ENCODE results near the gene LINGO4. TPM values are rescaled to one million over a fixed set of nuclear protein-coding genes. Genes with fewer than 3 reads are reported as not detected.
"Not testable (repeated sequence)": the region's sequence is repeated elsewhere in the genome, so short reads cannot be mapped to it uniquely, and the experiment has no call there.

The LINGO4 gene
- total RNA-seq, 1 experiment from 2014 or later, result not detected

DNA sequence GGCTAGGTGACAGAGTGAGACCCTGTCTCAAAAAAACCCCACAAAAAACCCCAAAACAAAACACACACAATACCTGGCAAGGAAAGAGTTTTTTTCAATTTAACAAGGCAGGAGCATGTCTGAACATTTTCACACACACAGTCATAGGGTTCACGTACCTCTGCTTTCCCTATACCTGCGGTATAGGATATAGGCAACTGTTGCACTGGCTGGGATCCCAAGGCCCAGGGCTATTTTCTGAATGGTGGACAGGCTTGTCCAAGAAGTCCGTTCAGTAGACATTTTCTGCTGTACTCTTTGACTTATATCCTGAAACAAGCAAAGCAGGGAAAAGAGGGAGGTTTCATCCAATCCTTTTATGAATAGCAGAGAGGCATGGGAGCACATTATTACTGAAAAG lies 22.5 kb downstream of the LINGO4 start:
- no peak for DNase-seq (ENCODE audit: low read depth)

- not testable (repeated sequence) for DNase-seq (ENCODE audit: low read depth)
Measured at GRCh38 chr1:151782026-151782425, 23.2 kb downstream of the LINGO4 start.

- not testable (repeated sequence) for DNase-seq (ENCODE audit: low read depth)
Measured at GRCh38 chr1:151780736-151781135, 24.5 kb downstream of the LINGO4 start.

- DNase-seq (ENCODE audit: low read depth), result no peak
Measured at GRCh38 chr1:151779852-151780251, 25.4 kb downstream of the LINGO4 start.

- no peak for DNase-seq (ENCODE audit: low read depth)
Measured at GRCh38 chr1:151777317-151777716, 27.9 kb downstream of the LINGO4 start.

DNA sequence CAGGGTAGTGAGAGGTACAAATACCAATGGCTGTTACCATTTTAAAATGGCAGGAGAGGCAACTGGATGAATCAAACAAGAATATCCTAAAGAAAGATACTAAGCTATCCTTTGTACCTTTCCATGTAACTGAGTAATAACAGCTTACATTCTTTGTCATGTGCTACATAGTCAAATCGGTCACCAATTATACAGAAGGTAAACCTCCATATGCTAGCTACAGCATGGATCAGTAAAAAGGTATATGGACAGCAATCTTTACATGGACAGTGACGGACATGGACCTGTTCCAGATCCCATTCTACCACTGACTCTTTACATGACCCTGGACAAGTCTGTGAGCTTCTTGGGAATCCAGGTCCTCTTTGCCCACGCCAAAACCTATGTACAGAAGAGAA lies 28.6 kb downstream of the LINGO4 start:
- DNase-seq (ENCODE audit: low read depth), result no peak

- DNase-seq (ENCODE audit: low read depth), result no peak
Measured at GRCh38 chr1:151775894-151776664, 29.1 kb downstream of the LINGO4 start.

DNA sequence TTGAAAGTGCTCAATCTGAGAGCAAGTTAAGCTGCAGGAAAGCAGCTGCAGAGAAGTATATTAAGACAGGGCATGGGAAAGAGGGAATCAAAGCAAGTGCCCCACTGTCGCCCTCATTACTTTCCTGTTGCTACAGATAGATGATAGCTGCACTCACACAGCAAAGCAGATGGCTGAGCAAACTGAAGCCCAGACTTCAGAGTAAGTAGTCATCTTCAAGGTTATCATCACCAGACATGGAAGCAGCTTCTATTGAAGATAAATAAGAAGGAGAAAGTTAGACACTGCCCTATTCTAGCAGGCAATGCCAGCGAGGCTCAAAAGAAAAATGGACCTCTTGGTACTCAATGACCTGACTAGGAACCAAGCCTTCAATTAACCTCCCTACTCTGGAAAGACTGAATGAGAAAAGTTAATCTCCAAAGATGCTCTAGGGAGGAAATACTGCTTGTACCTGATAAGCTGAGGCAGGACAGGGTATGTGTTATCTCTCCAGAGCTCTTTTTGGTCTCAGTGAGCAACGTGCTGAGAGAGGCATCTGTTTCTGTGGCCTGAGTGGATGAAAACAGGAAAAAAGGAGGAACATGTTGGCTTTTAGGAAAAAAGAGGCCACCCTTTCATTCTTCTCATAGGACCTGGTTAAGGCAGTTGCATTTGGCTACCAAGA lies 30.8 kb downstream of the LINGO4 start:
- no peak for DNase-seq (ENCODE audit: low read depth)

- peak; percentile 17 for DNase-seq (ENCODE audit: low read depth)
Measured at GRCh38 chr1:151773702-151774101, 31.5 kb downstream of the LINGO4 start.

- DNase-seq (ENCODE audit: low read depth), result not testable (repeated sequence)
Measured at GRCh38 chr1:151769270-151769669, 35.9 kb downstream of the LINGO4 start.

GRCh38 chr1:151768351-151769066 lies 36.7 kb downstream of the LINGO4 start:
- not testable (repeated sequence) for DNase-seq (ENCODE audit: low read depth)

- DNase-seq (ENCODE audit: low read depth), result peak; percentile 7
Measured at GRCh38 chr1:151763990-151764389, 41.2 kb downstream of the LINGO4 start.

GRCh38 chr1:151762941-151763921 lies 42.0 kb downstream of the LINGO4 start, which contains the start of gene MRPL9:
MRPL9 (minus strand) TSS chr1:151763496; CDS start chr1:151763479, 17 bp downstream.
- peak; percentile 75 for DNase-seq (ENCODE audit: low read depth)

DNA sequence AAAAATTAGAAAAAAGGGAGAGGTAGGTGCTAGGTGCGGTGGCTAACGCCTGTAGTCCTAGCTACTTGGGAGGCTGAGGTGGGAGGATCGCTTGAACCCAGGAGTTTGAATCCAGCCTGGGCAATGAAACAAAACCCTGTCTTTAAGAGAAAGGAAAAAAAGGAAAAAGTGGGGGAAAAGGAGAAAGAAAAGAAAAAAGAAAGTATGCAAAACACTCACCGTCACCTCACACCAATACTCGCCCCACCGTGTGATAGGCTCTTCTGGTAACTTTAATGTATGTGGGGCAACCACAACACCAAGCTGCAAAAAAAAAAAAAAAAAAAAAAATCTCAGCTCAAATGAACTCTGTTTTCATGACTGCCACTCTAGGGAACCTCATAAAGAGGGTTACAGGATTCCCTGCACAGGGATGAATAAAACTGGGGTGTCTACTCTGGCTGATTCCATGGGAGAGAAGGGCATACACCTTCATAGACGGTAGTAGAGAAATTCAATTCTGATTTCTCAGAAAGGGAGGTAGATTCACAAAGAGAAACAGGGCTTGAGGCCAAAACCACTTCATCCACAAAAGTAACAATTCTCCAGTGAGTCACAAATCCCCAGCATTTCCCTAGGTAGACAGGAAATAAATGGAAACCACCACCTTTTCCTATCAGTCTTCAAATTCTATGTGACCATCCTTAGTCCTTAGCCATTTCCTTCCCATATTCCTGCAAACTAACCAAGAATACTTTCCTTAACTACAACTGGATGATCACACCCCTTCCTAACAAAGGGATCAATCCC lies 44.4 kb downstream of the LINGO4 start:
- peak; percentile 7 for DNase-seq (ENCODE audit: low read depth)

GRCh38 chr1:151759241-151759640 lies 46.0 kb downstream of the LINGO4 start:
- no peak for DNase-seq (ENCODE audit: low read depth)

DNA sequence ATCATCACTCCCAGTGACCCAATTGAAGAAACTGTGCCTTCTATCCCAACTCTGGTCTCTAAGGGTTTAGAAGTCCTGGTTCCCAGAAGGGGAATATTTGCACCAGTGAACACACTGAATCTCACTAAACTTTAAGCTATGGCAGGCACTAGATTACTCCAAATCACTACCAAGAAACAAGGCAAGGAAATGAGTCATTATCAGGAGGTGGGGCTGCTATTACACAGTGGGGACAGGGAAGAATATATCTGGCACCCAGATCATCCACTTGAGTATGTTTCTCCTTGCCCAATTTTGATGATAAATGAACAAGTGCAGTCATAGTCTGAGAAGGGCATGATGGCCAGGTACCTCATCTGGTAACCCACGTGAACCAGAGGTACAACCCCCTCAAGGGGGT lies 48.9 kb downstream of the LINGO4 start:
- peak; percentile 22 for DNase-seq (ENCODE audit: low read depth)
